K562 (cell line): Measurements from ENCODE around the gene KRT16. TPM values are rescaled to one million over a fixed set of nuclear protein-coding genes. Genes with fewer than 3 reads are reported as not detected.

Source experiments
- ATAC-seq: fragments of 200-7000 bp; cut with Tn5 transposase; 3 replicates; pipeline ENCODE4 v1.9.1; 2020; ENCODE audit warnings: moderate library complexity
- BruUV-seq: library from RNA; stranded (reverse); fragments of 400-500 nt; replicated peaks from 2 replicates; lab custom pipeline; 2021; lab: Mats Ljungman, UMichigan
- CTCF ChIA-PET: fragments of 300-600 bp; formaldehyde crosslinking; extraction: SDS; loops from one replicate; lab custom pipeline; 2021; ENCODE audit warnings: low intra/inter-chr PET ratio; lab: Yijun Ruan, JAX
- POLR2A ChIA-PET: fragments of 300-600, 350-650 bp; sonication (Branson Sonifier 250); formaldehyde crosslinking; extraction: SDS; loops from one replicate; lab custom pipeline; 2021; ENCODE audit warnings: antibody characterized with exemption, inconsistent platforms; lab: Yijun Ruan, JAX
- DNase-seq, 4 experiments: peaks; one replicate each; pipeline versions ENCODE4 v3.0.0 to v3.0.0-alpha.2; 2011 to 2018; ENCODE audit warnings: low spot score in 3 of 4, mixed read lengths in 3 of 4; ENCODE audit errors: extremely low read depth in 1 of 4
- FAIRE-seq: peaks from 2 replicates; lab custom pipeline; 2011; peaks lifted over from hg19 to GRCh38; lab: Jason Lieb, UNC
- H2AFZ ChIP-seq: 2 replicates; pipeline ENCODE4 v1.6.0; 2011; ENCODE audit warnings: low read depth, low read length, control low read depth, inconsistent platforms
- H3K27ac ChIP-seq: fragments of 200-600 bp; 3 replicates; pipeline ENCODE4 v1.8.0; 2011; ENCODE audit warnings: low read depth, mild to moderate bottlenecking, control low read depth, inconsistent platforms, low read length, moderate library complexity, mixed read lengths; ENCODE audit errors: extremely low read depth
- H3K27me3 ChIP-seq, 2 experiments: fragments of 300-600 bp in 1 of 2; 2 replicates in 1 of 2; 3 replicates in 1 of 2; pipeline versions ENCODE4 v1.6.0 to v1.8.0; 2011; ENCODE audit warnings: inconsistent platforms in 2 of 2, low read length in 2 of 2, mild to moderate bottlenecking in 1 of 2, mixed read lengths in 1 of 2, moderate library complexity in 1 of 2; ENCODE audit not compliant: control insufficient read depth in 2 of 2, insufficient read depth in 2 of 2
- H3K36me3 ChIP-seq: fragments of 300-600 bp; 3 replicates; pipeline ENCODE4 v1.8.0; 2011; ENCODE audit warnings: mild to moderate bottlenecking, low read length, inconsistent platforms; ENCODE audit not compliant: control insufficient read depth, insufficient read depth
- H3K4me1 ChIP-seq, 2 experiments: fragments of 200-600 bp in 1 of 2; replicated peaks in 1 of 2; 2 replicates in 1 of 2; 3 replicates in 1 of 2; pipeline versions ENCODE4 v1.5.1 to v1.8.0; 2011; ENCODE audit warnings: inconsistent platforms in 2 of 2, low read length in 2 of 2, mild to moderate bottlenecking in 1 of 2, mixed read lengths in 1 of 2, moderate library complexity in 1 of 2; ENCODE audit not compliant: control insufficient read depth in 2 of 2, insufficient read depth in 2 of 2
- H3K4me2 ChIP-seq: 2 replicates; pipeline ENCODE4 v1.6.1; 2011; ENCODE audit warnings: low read length, control low read depth, inconsistent platforms, mixed read lengths; ENCODE audit not compliant: insufficient read depth
- H3K4me3 ChIP-seq: fragments of 200-600 bp; sonication (generic), shearing (Covaris generic); 2 replicates; pipeline ENCODE4 v1.5.1; 2016; ENCODE audit warnings: control low read depth, inconsistent platforms
- H3K79me2 ChIP-seq: fragments of 200-600 bp; 3 replicates; pipeline ENCODE4 v1.8.0; 2011; ENCODE audit warnings: low read length, inconsistent platforms; ENCODE audit not compliant: control insufficient read depth, insufficient read depth
- H3K9ac ChIP-seq, 2 experiments: 2 replicates each; pipeline versions ENCODE4 v1.6.0 to v1.6.1; 2011; ENCODE audit warnings: low read depth in 2 of 2, low read length in 2 of 2, control low read depth in 1 of 2, inconsistent platforms in 1 of 2, mild to moderate bottlenecking in 1 of 2, mixed read lengths in 1 of 2; ENCODE audit not compliant: insufficient read depth in 1 of 2
- H3K9me1 ChIP-seq: one replicate; pipeline ENCODE4 v1.6.0; 2011; ENCODE audit warnings: inconsistent platforms, mild to moderate bottlenecking, low read length, moderate library complexity; ENCODE audit not compliant: control insufficient read depth, insufficient read depth
- H3K9me3 ChIP-seq: replicated peaks from 2 replicates; pipeline ENCODE4 v1.5.1; 2011; ENCODE audit warnings: low read depth, low read length, inconsistent platforms; ENCODE audit not compliant: control insufficient read depth, insufficient read depth
- H4K20me1 ChIP-seq: replicated peaks from 2 replicates; pipeline ENCODE4 v1.6.1; 2011; ENCODE audit warnings: low read length, inconsistent platforms, mixed read lengths; ENCODE audit not compliant: control insufficient read depth, insufficient read depth
- ARID3A ChIP-seq: IDR thresholded peaks from 2 replicates; pipeline ENCODE4 v1.6.1; 2012; ENCODE audit warnings: low read depth, low read length, improper control_type of control experiment, borderline replicate concordance
- ATF1 ChIP-seq, 2 experiments: fragments of 450-650 bp in 1 of 2; IDR thresholded peaks; 2 replicates each; pipeline ENCODE4 v1.6.1; 2016; ENCODE audit warnings: missing compliant biosample characterization in 1 of 2, missing genetic modification characterization in 1 of 2
- CHD1 ChIP-seq: fragments of 200-600 bp; sonication (generic); IDR thresholded peaks from one replicate; pipeline ENCODE4 v1.6.1; 2012; ENCODE audit warnings: mild to moderate bottlenecking, moderate library complexity, low read length, inconsistent platforms
- NR3C1 ChIP-seq: sonication (generic); formaldehyde crosslinking; IDR thresholded peaks from 2 replicates; pipeline ENCODE4 v1.8.1; 2022; ENCODE audit warnings: missing genetic modification reagents
- PHF20 ChIP-seq: fragments of 450-650 bp; IDR thresholded peaks from 2 replicates; pipeline ENCODE4 v1.6.1; 2018; ENCODE audit not compliant: partially characterized antibody
- PML ChIP-seq: IDR thresholded peaks from 2 replicates; pipeline ENCODE4 v1.6.1; 2012; ENCODE audit warnings: low read length, inconsistent platforms
- RBFOX2 ChIP-seq: fragments of 200-400 bp; formaldehyde crosslinking; IDR thresholded peaks from 2 replicates; pipeline ENCODE4 v1.6.1; 2017; ENCODE audit warnings: low read depth, mild to moderate bottlenecking, low read length, moderate library complexity
- TAF9B ChIP-seq: fragments of 450-650 bp; IDR thresholded peaks from 2 replicates; pipeline ENCODE4 v1.6.1; 2018; ENCODE audit warnings: mild to moderate bottlenecking; ENCODE audit not compliant: partially characterized antibody
- ZNF263 ChIP-seq: sonication (generic); formaldehyde crosslinking; IDR thresholded peaks from 2 replicates; pipeline ENCODE4 v1.8.0; 2022; ENCODE audit warnings: mild to moderate bottlenecking, missing genetic modification reagents, borderline replicate concordance
- WGBS: fragments of 100-300 bp; shearing (Covaris generic); methylation state at CpG from one replicate; pipeline ENCODE4 v1.1.6; 2016; ENCODE audit warnings: low coverage, mixed read lengths; ENCODE audit not compliant: insufficient coverage; ENCODE audit errors: missing lambda C conversion rate; 5-methylcytosine and 5-hydroxymethylcytosine counted together
- in situ Hi-C: fragments of 300-500 bp; cut with MboI; formaldehyde crosslinking; loops from 4 replicates; pipeline ENCODE4 v1.15.0; 2018; ENCODE audit warnings: inconsistent platforms, mixed read lengths
- intact Hi-C: fragments of 100-400 bp; cut with micrococcal nuclease; formaldehyde crosslinking; loops from 2 replicates; pipeline ENCODE4 v1.14.2; 2022
- polyA plus RNA-seq, 8 experiments: library from polyadenylated mRNA; depleted of rRNA in 4 of 8; stranded (reverse) in 5 of 8; unstranded in 3 of 8; fragments of >200 nt; fragmentation: Nextera tagmentation in 2 of 8; fragmentation: Illumina TruSeq in 1 of 8; extraction: Ambion mirVana in 2 of 8; extraction: Trizol in 1 of 8; gene quantifications; 2 replicates each; pipeline versions ENCODE4 v1.2.1 to v1.2.3, GENCODE V29; 2011 to 2014; ENCODE audit warnings: inconsistent platforms in 1 of 8, missing spikeins in 1 of 8
- total RNA-seq, 7 experiments: library from RNA; depleted of rRNA in 6 of 7; stranded (reverse); fragments of >200 nt in 6 of 7; fragmentation: Illumina TruSeq in 2 of 7; extraction: Trizol in 2 of 7; gene quantifications; 2 replicates each; pipeline versions ENCODE4 v1.2.1 to v1.2.3, GENCODE V29; 2011 to 2021; ENCODE audit warnings: low replicate concordance in 1 of 7

Gene KRT16
- total and polyA plus RNA-seq, 9 of the 15 experiments (the other 6 are each of a cell fraction or from before 2014, with no cell fraction given): 0.04 TPM; not detected in 8

GRCh38 chr17:41594363-41594915 lies 18.1 kb downstream of the KRT16 start:
- Histone ChIP-seq H3K4me1 (no peaks in the 10 kb centered on the region; a peak in 1 of 5 replicates), H3K79me2 (no peaks in the 10 kb centered on the region), H3K9me3 (no peaks in the 10 kb centered on the region), H2AFZ (no peak overlapping the region), H3K9ac (no peak overlapping the region), H3K4me3 (no peak overlapping the region), H3K36me3 (no peaks in the 10 kb centered on the region), H3K4me2 (no peak overlapping the region)
- BruUV-seq: no TSS peak
- ATAC-seq: no peak
- ChIA-PET CTCF (no interaction called here), POLR2A (interaction anchor here (0.6 kb wide), 2 partner anchors 164 to 175 kb away, joined by 3 read pairs; no protein-coding TSS in a partner anchor)
- 0% methylated on average over 3 of the region's 3 CpGs for WGBS
- intact Hi-C loops: no loop called here
- TF ChIP-seq ZNF263 (CRISPR knock-in tag) (peak; percentile 82), PHF20 (no peak)
- TF ChIP-seq, all 486 proteins: peak for 1
- in situ Hi-C loops: no loop called here
- DNase-seq (no peak), FAIRE-seq (no peak)
- H3K27me3 ChIP-seq: peaks cover 22 to 61% of the 10 kb centered on the region in 2 experiments; a peak in 4 of 5 replicates
- no peaks in the 10 kb centered on the region for H4K20me1 ChIP-seq
- no peaks in the 10 kb centered on the region for H3K9me1 ChIP-seq
- H3K27ac ChIP-seq: no peak overlapping the region

- H3K36me3 ChIP-seq: no peaks in the 10 kb centered on the region
- H3K9ac ChIP-seq: no peak overlapping the region
- H4K20me1 ChIP-seq: no peaks in the 10 kb centered on the region
- TF ChIP-seq RBFOX2 (no peak), PML (no peak), ARID3A (no peak), TAF9B (no peak), ATF1 (CRISPR knock-in tag; IDR thresholded peaks at IDR 0.05) (no peak), ATF1 (tag; IDR thresholded peaks at IDR 0.05) (no peak), NR3C1 (no peak), CHD1 (no peak)
- TF ChIP-seq, all 486 proteins: peak for 0
- 0% methylated on average over 5 of the region's 8 CpGs for WGBS
- no peak for FAIRE-seq
- Histone ChIP-seq H3K4me1 (no peaks in the 10 kb centered on the region; a peak in 1 of 5 replicates), H3K27ac (no peak overlapping the region), H3K27me3 (peaks cover 22 to 67% of the 10 kb centered on the region in 2 experiments; a peak in 4 of 5 replicates), H3K9me3 (no peaks in the 10 kb centered on the region), H3K4me3 (no peak overlapping the region), H3K9me1 (no peaks in the 10 kb centered on the region), H2AFZ (no peak overlapping the region), H3K79me2 (no peaks in the 10 kb centered on the region), H3K4me2 (no peak overlapping the region)
- no TSS peak for BruUV-seq
- in situ Hi-C loops (no loop called here), intact Hi-C loops (no loop called here)
- no peak for ATAC-seq
- CTCF ChIA-PET: no interaction called here
- POLR2A ChIA-PET: interaction anchor here (0.6 to 0.9 kb wide), 3 partner anchors 12 to 174 kb away, joined by 3 read pairs; no protein-coding TSS in a partner anchor
- DNase-seq: no peak
These were observed 19.1 kb downstream of the KRT16 start for GRCh38 chr17:41593306-41593981.
